Activated T-helper 2 cell treated with anti-CD3 and anti-CD28 coated beads, Interferon-gamma antibody, Interleukin-2, Interleukin-4, amounts not matched to agents 10 μg/mL and 5 μg/mL and 100 μg/mL, durations not matched to agents 14 hours and 24 hours and 36 hours (primary cell): ENCODE data around the gene QRFPR. TPM values are rescaled to one million over a fixed set of nuclear protein-coding genes. Genes with fewer than 3 reads are reported as not detected.

Experiments
- DNase-seq: peaks from one replicate; pipeline ENCODE4 v3.0.0; 2021; ENCODE audit warnings: low spot score
- H3K27ac Mint-ChIP-seq: one replicate; pipeline ENCODE4 v1.8.0; 2021; ENCODE audit warnings: mixed read lengths
- H3K27me3 Mint-ChIP-seq: one replicate; pipeline ENCODE4 v1.8.0; 2021; ENCODE audit warnings: low read depth, mixed read lengths
- H3K36me3 Mint-ChIP-seq: one replicate; pipeline ENCODE4 v1.8.0; 2021; ENCODE audit warnings: low read depth, mixed read lengths
- H3K4me1 Mint-ChIP-seq: one replicate; pipeline ENCODE4 v1.8.0; 2021; ENCODE audit warnings: low read depth, mixed read lengths
- H3K4me3 Mint-ChIP-seq: one replicate; pipeline ENCODE4 v1.8.0; 2021; ENCODE audit warnings: low read depth, mild to moderate bottlenecking, moderate library complexity, mixed read lengths
- H3K9me3 Mint-ChIP-seq: one replicate; pipeline ENCODE4 v1.8.0; 2021; ENCODE audit warnings: mixed read lengths
- intact Hi-C: fragments of 100-400 bp; cut with micrococcal nuclease; formaldehyde crosslinking; loops from one replicate; pipeline ENCODE4 v1.15.1; 2023
- total RNA-seq: library from RNA; stranded (reverse); gene quantifications from 2 replicates; pipeline ENCODE4 v1.2.3, GENCODE V29; 2022

The QRFPR gene
- total RNA-seq, 1 donor from 2014 or later: not detected

DNA sequence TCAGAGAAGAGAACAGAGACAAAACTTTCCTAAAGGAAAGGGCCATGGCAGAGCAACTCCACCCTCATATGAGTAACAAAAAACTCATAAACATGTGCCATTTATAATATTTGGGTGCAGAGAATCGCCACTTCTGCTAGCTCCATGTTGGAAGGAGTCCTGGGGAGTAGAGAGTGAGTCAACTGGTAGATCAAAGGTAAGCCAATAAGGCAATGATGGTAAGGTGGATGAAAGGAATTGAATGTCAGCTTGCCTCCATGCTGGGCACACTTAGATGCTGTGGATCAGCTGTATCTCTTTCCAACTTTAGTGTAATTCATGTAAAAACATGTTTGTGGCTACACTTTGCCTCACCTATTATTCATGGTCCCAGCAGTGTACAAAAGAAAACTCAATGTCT lies 4.7 kb downstream of the QRFPR start:
- Mint-ChIP-seq H3K9me3 (no peaks in the 10 kb centered on the region), H3K4me1 (peaks cover 6% of the 10 kb centered on the region), H3K4me3 (no peak overlapping the region), H3K27ac (no peak overlapping the region), H3K27me3 (peaks cover 53% of the 10 kb centered on the region), H3K36me3 (no peaks in the 10 kb centered on the region)
- intact Hi-C loops: loop anchor here (10.0 kb wide), 2 partner anchors 279 to 669 kb away; no protein-coding TSS in a partner anchor
- no peak for DNase-seq

DNA sequence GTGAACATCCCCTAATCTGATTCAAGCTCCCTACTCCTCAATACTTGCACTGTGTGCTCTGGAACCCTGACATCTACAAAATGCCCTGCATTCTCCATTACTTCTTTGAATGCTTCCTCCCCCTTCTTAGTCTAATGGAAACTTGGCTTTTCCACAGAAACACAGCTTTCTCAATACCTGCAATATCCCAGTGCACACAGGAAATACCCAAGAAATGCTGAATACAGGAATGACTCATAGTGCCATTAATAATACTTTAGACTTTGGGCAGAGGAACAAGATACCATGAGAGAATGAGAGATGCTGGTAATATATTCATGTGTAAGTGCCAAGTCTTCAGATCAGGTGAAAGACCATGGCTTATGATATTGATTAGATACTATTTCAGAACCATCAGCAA lies 5.6 kb downstream of the QRFPR start:
- intact Hi-C loops: loop anchor here (10.0 kb wide), 2 partner anchors 280 to 670 kb away; no protein-coding TSS in a partner anchor
- Mint-ChIP-seq H3K9me3 (no peaks in the 10 kb centered on the region), H3K4me3 (no peak overlapping the region), H3K4me1 (peaks cover 5% of the 10 kb centered on the region), H3K36me3 (no peaks in the 10 kb centered on the region), H3K27me3 (peaks cover 52% of the 10 kb centered on the region), H3K27ac (no peak overlapping the region)
- DNase-seq: no peak

GRCh38 chr4:121373841-121374240 lies 7.0 kb downstream of the QRFPR start:
- H3K36me3 Mint-ChIP-seq: no peaks in the 10 kb centered on the region
- H3K9me3 Mint-ChIP-seq: no peaks in the 10 kb centered on the region
- H3K27me3 Mint-ChIP-seq: peaks cover 38% of the 10 kb centered on the region
- no peaks in the 10 kb centered on the region for H3K4me1 Mint-ChIP-seq
- intact Hi-C loops: loop anchor here (5.0 to 10.0 kb wide), 3 partner anchors 281 to 671 kb away; no protein-coding TSS in a partner anchor
- no peak overlapping the region for H3K27ac Mint-ChIP-seq
- H3K4me3 Mint-ChIP-seq: no peak overlapping the region
- DNase-seq: no peak

DNA sequence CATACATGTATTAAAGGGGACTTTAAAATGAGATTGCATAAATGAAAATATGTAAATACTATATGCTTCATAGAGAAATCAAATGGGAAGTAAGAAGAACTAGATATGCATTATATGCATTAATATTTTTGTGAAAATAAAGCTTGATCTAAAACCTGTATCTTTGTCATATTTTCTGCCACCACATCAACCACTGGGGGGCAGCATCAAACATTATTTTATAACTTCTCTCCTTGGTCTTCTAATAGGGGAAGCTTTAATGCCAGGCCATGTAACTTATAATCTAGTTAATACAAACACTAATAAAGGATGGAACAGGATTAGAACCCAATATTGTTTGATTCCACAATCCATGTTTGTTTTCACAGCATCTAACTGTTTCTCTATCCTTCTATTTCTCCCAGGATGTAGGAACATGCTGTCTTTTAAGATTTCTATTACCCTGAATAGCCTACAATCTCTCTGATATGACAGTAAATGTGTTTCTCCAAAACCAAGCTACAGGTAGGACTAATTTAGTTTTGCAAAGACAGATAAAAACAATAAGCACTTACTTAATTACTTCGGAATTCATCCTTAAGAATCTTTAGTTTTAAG lies 10.0 kb downstream of the QRFPR start:
- intact Hi-C loops: loop anchor here (5.0 to 10.0 kb wide), 3 partner anchors 284 to 674 kb away; no protein-coding TSS in a partner anchor
- no peak overlapping the region for H3K27ac Mint-ChIP-seq
- no peaks in the 10 kb centered on the region for H3K4me1 Mint-ChIP-seq
- H3K27me3 Mint-ChIP-seq: peaks cover 24% of the 10 kb centered on the region
- no peak for DNase-seq
- no peaks in the 10 kb centered on the region for H3K36me3 Mint-ChIP-seq
- no peaks in the 10 kb centered on the region for H3K9me3 Mint-ChIP-seq
- no peak overlapping the region for H3K4me3 Mint-ChIP-seq

- Mint-ChIP-seq H3K9me3 (no peaks in the 10 kb centered on the region), H3K27ac (no peak overlapping the region), H3K36me3 (no peaks in the 10 kb centered on the region), H3K4me3 (no peak overlapping the region), H3K4me1 (peaks cover 3% of the 10 kb centered on the region), H3K27me3 (peaks cover 11% of the 10 kb centered on the region)
- no peak for DNase-seq
- intact Hi-C loops: loop anchor here (1.0 kb wide), 1 partner anchor 9 kb away; no protein-coding TSS in a partner anchor
These were observed 20.3 kb downstream of the QRFPR start for GRCh38 chr4:121360495-121360894.

DNA sequence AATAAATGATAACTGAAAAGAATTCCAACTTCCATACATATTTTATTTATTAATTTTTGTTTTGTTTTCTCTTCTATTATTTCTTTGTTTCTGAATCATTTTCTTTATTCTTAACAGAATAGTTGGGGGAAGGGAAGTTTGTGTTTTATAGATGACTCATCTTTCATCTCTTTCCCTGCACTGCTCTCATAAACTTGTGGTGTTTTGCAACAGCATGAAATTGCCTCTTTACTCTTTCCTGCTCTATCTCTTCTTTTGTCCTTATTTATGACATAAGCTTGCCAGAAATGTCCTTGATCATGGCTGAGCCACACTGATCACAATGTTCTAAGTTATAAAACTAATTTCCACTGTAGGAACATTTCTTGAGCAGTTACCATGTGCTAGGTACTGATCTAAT lies 22.3 kb downstream of the QRFPR start:
- H3K27ac Mint-ChIP-seq: no peak overlapping the region
- no peak for DNase-seq
- intact Hi-C loops: no loop called here
- H3K36me3 Mint-ChIP-seq: no peaks in the 10 kb centered on the region
- peaks cover 3% of the 10 kb centered on the region for H3K4me1 Mint-ChIP-seq
- peaks cover 12% of the 10 kb centered on the region for H3K9me3 Mint-ChIP-seq
- peaks cover 25% of the 10 kb centered on the region for H3K27me3 Mint-ChIP-seq
- H3K4me3 Mint-ChIP-seq: no peak overlapping the region

DNA sequence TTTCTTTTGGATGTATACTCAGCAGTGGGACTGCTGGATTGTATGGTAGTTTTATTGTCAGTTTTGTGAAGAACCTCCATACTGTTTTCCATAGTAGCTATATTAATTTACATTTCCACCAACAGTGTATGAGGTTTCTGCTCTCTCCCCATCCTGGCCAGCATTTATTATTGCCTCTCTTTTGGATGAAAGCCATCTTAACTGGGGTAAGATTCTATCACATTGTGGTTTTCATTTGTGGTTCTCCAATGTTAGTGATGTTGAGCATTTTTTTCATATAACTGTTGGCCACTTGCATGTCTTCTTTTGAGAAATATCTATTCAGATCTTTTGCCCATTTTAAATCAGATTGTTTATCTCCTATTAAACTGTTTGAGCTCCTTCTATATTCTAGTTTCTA lies 27.6 kb downstream of the QRFPR start:
- no peaks in the 10 kb centered on the region for H3K36me3 Mint-ChIP-seq
- intact Hi-C loops: no loop called here
- peaks cover 12% of the 10 kb centered on the region for H3K9me3 Mint-ChIP-seq
- no peak overlapping the region for H3K4me3 Mint-ChIP-seq
- peaks cover 35% of the 10 kb centered on the region for H3K27me3 Mint-ChIP-seq
- no peaks in the 10 kb centered on the region for H3K4me1 Mint-ChIP-seq
- H3K27ac Mint-ChIP-seq: no peak overlapping the region
- DNase-seq: no peak

DNA sequence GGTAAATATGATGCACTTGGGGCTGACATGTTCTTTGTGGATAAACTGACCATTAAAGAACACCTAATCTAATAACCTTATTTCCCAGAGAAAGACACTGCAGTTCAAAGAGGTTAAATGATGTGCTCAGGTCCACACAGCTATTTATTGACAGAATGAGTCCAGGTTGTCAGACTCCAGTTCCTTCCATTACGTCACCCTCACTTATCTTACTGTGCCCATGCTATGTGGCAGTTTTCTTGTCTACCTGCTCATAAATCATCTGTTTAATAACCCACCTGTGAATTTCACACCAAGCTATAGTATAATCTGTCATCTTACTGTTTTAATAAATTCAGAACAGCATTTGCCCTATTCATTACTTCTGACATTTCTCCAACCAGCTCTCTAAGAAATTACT lies 36.7 kb downstream of the QRFPR start:
- Mint-ChIP-seq H3K4me3 (no peak overlapping the region), H3K27ac (no peak overlapping the region), H3K36me3 (no peaks in the 10 kb centered on the region), H3K27me3 (peaks cover 25% of the 10 kb centered on the region), H3K4me1 (no peaks in the 10 kb centered on the region), H3K9me3 (no peaks in the 10 kb centered on the region)
- DNase-seq: no peak
- intact Hi-C loops: no loop called here

DNA sequence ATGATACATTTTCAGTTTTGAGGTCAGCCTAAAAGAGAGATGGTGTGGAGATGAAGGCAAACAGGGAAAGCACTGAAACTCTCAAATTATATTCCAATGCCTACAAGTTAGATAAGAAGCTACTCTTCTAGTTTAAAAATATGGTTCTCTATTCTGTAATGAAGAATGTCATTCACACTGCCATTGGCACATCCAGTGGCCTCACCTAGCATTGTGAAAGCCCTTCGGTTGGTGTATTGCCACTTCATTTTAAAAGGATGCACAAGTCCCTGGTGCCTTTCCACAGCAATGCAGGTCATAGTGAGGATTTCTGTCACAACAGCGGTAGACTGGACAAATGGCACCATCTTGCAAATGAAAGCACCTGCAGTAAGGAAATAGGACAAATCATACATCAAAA lies 40.6 kb downstream of the QRFPR start:
- H3K4me1 Mint-ChIP-seq: no peaks in the 10 kb centered on the region
- peaks cover 19% of the 10 kb centered on the region for H3K27me3 Mint-ChIP-seq
- intact Hi-C loops: no loop called here
- H3K9me3 Mint-ChIP-seq: no peaks in the 10 kb centered on the region
- H3K4me3 Mint-ChIP-seq: no peak overlapping the region
- H3K36me3 Mint-ChIP-seq: no peaks in the 10 kb centered on the region
- no peak overlapping the region for H3K27ac Mint-ChIP-seq
- DNase-seq: no peak

DNA sequence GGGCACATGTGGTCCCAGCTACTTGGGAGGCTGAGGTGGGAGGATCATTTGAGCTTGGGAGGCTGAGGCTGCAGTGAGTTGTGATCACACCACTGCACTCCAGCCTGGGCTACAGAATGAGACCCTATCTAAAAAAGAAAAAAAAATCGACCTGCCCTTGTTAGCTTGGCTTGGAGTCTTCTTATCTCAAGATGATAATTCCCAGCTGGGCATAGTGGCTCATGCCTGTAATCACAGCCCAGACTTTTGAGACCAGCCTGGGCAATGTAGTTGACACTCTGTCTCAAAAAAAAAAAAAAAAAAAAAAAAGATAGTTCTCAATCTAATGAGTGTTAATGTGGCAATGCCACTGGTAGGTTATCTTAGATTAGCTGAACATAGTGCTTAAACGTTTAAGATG lies 41.0 kb downstream of the QRFPR start:
- H3K36me3 Mint-ChIP-seq: no peaks in the 10 kb centered on the region
- H3K27ac Mint-ChIP-seq: no peak overlapping the region
- H3K4me3 Mint-ChIP-seq: no peak overlapping the region
- DNase-seq: no peak
- peaks cover 17% of the 10 kb centered on the region for H3K27me3 Mint-ChIP-seq
- H3K9me3 Mint-ChIP-seq: no peaks in the 10 kb centered on the region
- no peaks in the 10 kb centered on the region for H3K4me1 Mint-ChIP-seq
- intact Hi-C loops: no loop called here

DNA sequence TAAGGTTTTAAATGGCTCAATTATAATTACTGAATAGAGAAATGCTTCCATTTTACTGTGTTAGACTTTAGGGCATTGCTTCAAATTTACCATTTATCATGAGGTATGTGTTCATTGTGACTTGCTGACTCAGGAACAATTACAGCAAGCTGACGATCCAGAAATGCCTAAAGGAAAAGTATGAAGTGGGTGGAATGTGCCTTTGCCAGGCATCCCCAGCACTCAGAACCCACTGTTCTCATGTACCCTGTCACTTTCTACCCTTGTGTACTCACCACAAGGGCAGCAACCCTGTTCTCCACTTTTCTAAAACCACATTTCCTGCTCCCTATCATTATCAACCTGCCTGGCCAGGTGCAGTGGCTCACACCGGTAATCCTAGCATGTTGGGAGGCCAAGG lies 41.5 kb downstream of the QRFPR start:
- no peaks in the 10 kb centered on the region for H3K9me3 Mint-ChIP-seq
- intact Hi-C loops: no loop called here
- peaks cover 16% of the 10 kb centered on the region for H3K27me3 Mint-ChIP-seq
- no peak for DNase-seq
- no peaks in the 10 kb centered on the region for H3K4me1 Mint-ChIP-seq
- no peaks in the 10 kb centered on the region for H3K36me3 Mint-ChIP-seq
- no peak overlapping the region for H3K4me3 Mint-ChIP-seq
- no peak overlapping the region for H3K27ac Mint-ChIP-seq

DNA sequence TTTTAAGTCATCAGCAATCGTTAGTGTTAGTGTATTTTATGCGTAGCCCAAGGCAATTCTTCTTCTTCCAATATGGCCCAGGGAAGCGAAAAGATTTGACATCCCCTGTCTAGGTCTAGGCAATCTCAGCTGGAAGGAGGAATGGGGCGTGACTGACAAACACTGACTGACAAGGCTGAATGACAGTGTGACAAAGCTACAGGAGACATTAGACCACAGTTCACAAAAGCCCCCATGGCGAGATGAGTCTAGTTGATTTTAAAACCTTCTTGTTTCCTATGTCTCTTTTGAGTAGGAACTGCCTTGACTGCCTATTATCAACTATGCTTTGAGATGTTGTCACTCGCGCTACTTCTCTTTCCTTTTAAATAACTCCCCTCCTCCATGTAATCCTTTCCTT lies 42.3 kb downstream of the QRFPR start:
- no peaks in the 10 kb centered on the region for H3K36me3 Mint-ChIP-seq
- no peaks in the 10 kb centered on the region for H3K4me1 Mint-ChIP-seq
- H3K27me3 Mint-ChIP-seq: peaks cover 17% of the 10 kb centered on the region
- no peak overlapping the region for H3K27ac Mint-ChIP-seq
- H3K4me3 Mint-ChIP-seq: no peak overlapping the region
- intact Hi-C loops: no loop called here
- H3K9me3 Mint-ChIP-seq: no peaks in the 10 kb centered on the region
- DNase-seq: no peak

DNA sequence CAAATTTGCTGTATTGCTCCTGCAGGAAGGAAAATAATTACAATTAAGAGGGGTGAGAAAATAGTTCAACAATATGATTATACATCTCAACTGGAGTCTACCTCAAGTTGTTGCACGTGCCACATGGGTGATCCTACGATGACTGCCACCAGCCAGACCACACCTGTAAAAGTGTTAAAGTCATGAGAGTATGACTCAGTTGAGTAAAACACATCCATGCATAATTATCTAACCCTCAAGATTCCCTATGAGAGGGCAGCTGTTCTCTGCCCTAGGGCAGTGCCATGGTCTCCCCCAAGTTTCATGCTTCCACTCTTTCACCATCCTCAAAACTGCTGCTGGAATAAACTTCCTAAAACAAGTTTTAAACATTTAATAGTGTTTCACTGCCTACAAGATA lies 44.1 kb downstream of the QRFPR start:
- H3K4me1 Mint-ChIP-seq: no peaks in the 10 kb centered on the region

More for the DNA sequence above, 44.1 kb downstream of the QRFPR start:
- H3K4me3 Mint-ChIP-seq: no peak overlapping the region
- intact Hi-C loops: no loop called here
- no peaks in the 10 kb centered on the region for H3K9me3 Mint-ChIP-seq
- H3K36me3 Mint-ChIP-seq: no peaks in the 10 kb centered on the region
- no peak for DNase-seq
- peaks cover 17% of the 10 kb centered on the region for H3K27me3 Mint-ChIP-seq
- no peak overlapping the region for H3K27ac Mint-ChIP-seq
